ENCODE data around the gene ATL1.
"Not testable (repeated sequence)": the region's sequence is repeated elsewhere in the genome, so short reads cannot be mapped to it uniquely, and the experiment has no call there.

ATL1 gene

GRCh38 chr14:50538034-50538433 is 21.9 kb upstream of the ATL1 start:
- FAIRE-seq = not testable (repeated sequence)

- no peak for FAIRE-seq
Observed at GRCh38 chr14:50539051-50539450, 20.9 kb upstream of the ATL1 start.

- no peak for FAIRE-seq
Observed at GRCh38 chr14:50541159-50541567, 18.8 kb upstream of the ATL1 start.

- FAIRE-seq = no peak
Observed at GRCh38 chr14:50542941-50543418, 17.0 kb upstream of the ATL1 start.

GRCh38 chr14:50544911-50545310 is 15.0 kb upstream of the ATL1 start:
- FAIRE-seq = no peak

- no peak for FAIRE-seq
Observed at GRCh38 chr14:50545618-50546017, 14.3 kb upstream of the ATL1 start.

GRCh38 chr14:50550294-50550693 is 9.7 kb upstream of the ATL1 start:
- FAIRE-seq = no peak

- no peak for FAIRE-seq
Observed at GRCh38 chr14:50551877-50552276, 8.1 kb upstream of the ATL1 start.

GRCh38 chr14:50552796-50553195 is 7.1 kb upstream of the ATL1 start:
- not testable (repeated sequence) for FAIRE-seq

- FAIRE-seq = no peak
Observed at GRCh38 chr14:50560931-50561285, 963 bp downstream of the ATL1 start.

GRCh38 chr14:50562841-50563240 is 2.9 kb downstream of the ATL1 start:
- FAIRE-seq = no peak

GRCh38 chr14:50569714-50570274 is 9.8 kb downstream of the ATL1 start:
- no peak for FAIRE-seq

GRCh38 chr14:50573862-50574261 is 13.9 kb downstream of the ATL1 start:
- no peak for FAIRE-seq

GRCh38 chr14:50575769-50576168 is 15.8 kb downstream of the ATL1 start:
- FAIRE-seq = no peak

- FAIRE-seq = peak; percentile 79
Observed at GRCh38 chr14:50577982-50578381, 18.0 kb downstream of the ATL1 start.

GRCh38 chr14:50578433-50578832 is 18.5 kb downstream of the ATL1 start:
- no peak for FAIRE-seq

GRCh38 chr14:50590464-50590863 is 30.5 kb downstream of the ATL1 start:
- FAIRE-seq = no peak

- no peak for FAIRE-seq
Observed at GRCh38 chr14:50594577-50595316, 34.8 kb downstream of the ATL1 start.

GRCh38 chr14:50598765-50599164 is 38.8 kb downstream of the ATL1 start:
- no peak for FAIRE-seq

GRCh38 chr14:50599700-50600444 is 39.9 kb downstream of the ATL1 start:
- no peak for FAIRE-seq

- no peak for FAIRE-seq
Observed at GRCh38 chr14:50600849-50601248, 40.9 kb downstream of the ATL1 start.

GRCh38 chr14:50601394-50601793 is 41.4 kb downstream of the ATL1 start:
- FAIRE-seq = no peak

- FAIRE-seq = no peak
Observed at GRCh38 chr14:50602035-50602434, 42.1 kb downstream of the ATL1 start.

- no peak for FAIRE-seq
Observed at GRCh38 chr14:50603565-50603964, 43.6 kb downstream of the ATL1 start.

All from colon (tissue), 2 donors.